Liver (tissue), 2 donors: ENCODE data around the gene ACSS2.

ENCODE experiments used
- SP1 ChIP-seq: IDR thresholded peaks from 2 replicates; pipeline ENCODE4 v1.6.1; 2018; ENCODE audit warnings: antibody characterized with exemption, mild to moderate bottlenecking
- YY1 ChIP-seq: IDR thresholded peaks from 2 replicates; pipeline ENCODE4 v1.6.1; 2016; ENCODE audit warnings: antibody characterized with exemption, mild to moderate bottlenecking
- donor health status: healthy.

DNA sequence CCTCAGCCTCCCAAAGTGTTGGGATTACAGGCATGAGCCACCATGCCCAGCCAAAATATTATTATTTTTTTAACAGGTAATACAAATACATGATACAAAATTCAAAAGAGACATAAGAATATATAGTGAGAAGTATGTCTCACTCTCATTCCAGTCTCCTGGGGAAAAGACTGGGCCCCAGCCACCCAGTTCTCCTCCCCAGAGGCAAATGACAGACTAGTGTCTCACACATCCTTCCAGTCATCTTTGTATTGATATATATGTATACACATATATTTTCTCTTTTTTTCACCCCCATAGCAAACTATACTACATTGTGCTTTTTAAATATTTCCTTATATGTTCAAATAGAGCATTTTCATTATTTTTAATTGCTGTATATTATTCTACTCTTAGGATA, 70.9 kb downstream of the ACSS2 start:
- no peak for TF ChIP-seq YY1
- no peak for TF ChIP-seq SP1
